ENCODE data around the gene TRPM2. TPM values are rescaled to one million over a fixed set of nuclear protein-coding genes. Genes with fewer than 3 reads are reported as not detected.

TRPM2 gene
- total and polyA plus RNA-seq, 2 of the 13 experiments (the other 11 are each of a cell fraction or from before 2014, with no cell fraction given) = 0.07 to 0.20 TPM

GRCh38 chr21:44456214-44456914, 102.9 kb downstream of the TRPM2 start (continued):
- TF ChIP-seq HNF1A (IDR thresholded peaks at IDR 0.05; ENCODE audit: low read depth) (no peak), HNF1A (CRISPR knock-in tag; IDR thresholded peaks at IDR 0.05; ENCODE audit: borderline replicate concordance) (no peak), SNAPC5 (CRISPR knock-in tag; IDR thresholded peaks at IDR 0.05; ENCODE audit: borderline replicate concordance) (no peak), MLLT10 (CRISPR knock-in tag; IDR thresholded peaks at IDR 0.05) (no peak), FOSL2 (CRISPR knock-in tag; IDR thresholded peaks at IDR 0.05) (no peak), FOSL1 (CRISPR knock-in tag; IDR thresholded peaks at IDR 0.05; ENCODE audit: borderline replicate concordance) (no peak), ARID5B (CRISPR knock-in tag; IDR thresholded peaks at IDR 0.05) (no peak), BRD4 (CRISPR knock-in tag; IDR thresholded peaks at IDR 0.05) (no peak), FOXP4 (CRISPR knock-in tag; IDR thresholded peaks at IDR 0.05) (no peak), ZEB1 (IDR thresholded peaks at IDR 0.05; ENCODE audit: insufficient replicate concordance, low read depth) (no peak), TAF1 (CRISPR knock-in tag; IDR thresholded peaks at IDR 0.05) (no peak), HNRNPL (IDR thresholded peaks at IDR 0.05; ENCODE audit: low read depth, low read length) (peak; percentile 94), ZFP91 (CRISPR knock-in tag; IDR thresholded peaks at IDR 0.05; ENCODE audit: borderline replicate concordance) (0 out of 2 replicates have a peak, but pooled peaks have one; percentile 26), ZNF44 (CRISPR knock-in tag; IDR thresholded peaks at IDR 0.05) (no peak), TERF1 (CRISPR knock-in tag; IDR thresholded peaks at IDR 0.05) (0 out of 2 replicates have a peak, but pooled peaks have one; percentile 53), ZNF878 (CRISPR knock-in tag; IDR thresholded peaks at IDR 0.05) (no peak)

Measured in HepG2 (cell line).